ENCODE measurements around the gene ZNF629. TPM values are rescaled to one million over a fixed set of nuclear protein-coding genes. Genes with fewer than 3 reads are reported as not detected.

ZNF629 gene
- total RNA-seq, 1 experiment from 2014 or later: 18.4 TPM

GRCh38 chr16:30731411-30731810 lies 55.6 kb downstream of the ZNF629 start (continued):
- TF ChIP-seq ZNF274 (IDR thresholded peaks at IDR 0.05; ENCODE audit: low read depth, low read length): no peak
- no peak for TF ChIP-seq SIN3A (IDR thresholded peaks at IDR 0.05; ENCODE audit: low read depth)
- no peak for TF ChIP-seq EZH2phosphoT487 (IDR thresholded peaks at IDR 0.05; ENCODE audit: borderline replicate concordance)
- no peak for TF ChIP-seq TCF7L2 (IDR thresholded peaks at IDR 0.05; ENCODE audit: borderline replicate concordance, extremely low read depth, insufficient read depth, insufficient read length)

DNA sequence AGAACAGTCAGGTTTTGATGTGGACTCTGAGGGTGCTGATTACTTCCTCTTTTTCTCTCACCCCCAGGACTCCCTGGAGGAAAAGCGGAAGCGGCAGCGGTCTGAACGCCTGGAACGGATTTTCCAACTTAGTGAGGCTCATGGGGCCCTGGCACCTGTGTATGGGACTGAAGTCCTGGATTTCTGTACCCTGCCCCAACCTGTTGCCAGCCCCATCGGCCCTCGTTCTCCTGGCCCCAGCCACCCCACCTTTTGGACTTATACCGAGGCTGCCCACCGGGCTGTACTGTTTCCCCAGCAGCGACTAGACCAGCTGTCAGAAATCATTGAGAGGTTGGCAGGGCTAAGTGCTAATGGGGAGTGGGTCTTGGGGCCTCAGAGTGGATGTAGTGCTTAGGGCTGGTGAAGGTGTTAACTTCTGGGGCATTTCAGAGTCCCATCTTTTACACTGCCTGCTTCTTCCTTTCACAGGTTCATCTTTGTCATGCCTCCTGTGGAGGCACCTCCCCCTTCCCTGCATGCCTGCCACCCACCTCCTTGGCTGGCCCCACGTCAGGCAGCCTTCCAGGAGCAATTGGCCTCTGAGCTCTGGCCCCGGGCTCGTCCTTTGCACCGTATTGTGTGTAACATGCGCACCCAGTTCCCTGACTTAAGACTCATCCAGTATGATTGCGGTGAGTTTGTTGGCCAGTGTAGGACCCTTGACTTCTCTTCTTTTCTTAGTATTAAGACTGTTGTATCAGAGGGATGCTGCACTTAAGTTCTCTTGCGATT lies 57.9 kb downstream of the ZNF629 start:
- Histone ChIP-seq H3K9ac (ENCODE audit: low read length) (no peak overlapping the region), H3K9me2 (ENCODE audit: insufficient read depth) (no peaks in the 10 kb centered on the region), H3K27ac (ENCODE audit: low read depth, low read length) (no peak overlapping the region), H3K4me1 (ENCODE audit: control insufficient read depth in 1 of 2, insufficient read depth in 2 of 2, low read length in 2 of 2) (no peaks in the 10 kb centered on the region), H3K4me3 (replicated peaks in 1 of 2; ENCODE audit: low read depth in 1 of 2, low read length in 2 of 2) (no peak overlapping the region), H3K9me3 (ENCODE audit: control insufficient read depth in 1 of 2, insufficient read depth in 1 of 2, low read depth in 1 of 2, low read length in 2 of 2) (no peaks in the 10 kb centered on the region), H4K20me1 (ENCODE audit: insufficient read depth) (no peaks in the 10 kb centered on the region), H3K27me3 (ENCODE audit: insufficient read depth, low read length) (no peaks in the 10 kb centered on the region), H3K36me3 (ENCODE audit: control insufficient read depth in 1 of 2, insufficient read depth in 2 of 2, low read length in 2 of 2) (peaks cover 58 to 67% of the 10 kb centered on the region in 2 experiments; a peak in 3 of 4 replicates), H2AFZ (ENCODE audit: low read depth, low read length, poor library complexity, severe bottlenecking) (no peak overlapping the region), H3K79me2 (ENCODE audit: insufficient read depth, low read length) (peaks cover 44% of the 10 kb centered on the region), H3K4me2 (ENCODE audit: low read length) (no peak overlapping the region)
- TF ChIP-seq ATF3 (IDR thresholded peaks at IDR 0.05) (no peak), CEBPB (IDR thresholded peaks at IDR 0.05; ENCODE audit: low read depth) (no peak), EGR1 (IDR thresholded peaks at IDR 0.05; ENCODE audit: low read depth) (no peak), CTCF (IDR thresholded peaks at IDR 0.05 in 2 of 3, conservative IDR thresholded peaks at IDR 0.05 in 1 of 3; ENCODE audit: borderline replicate concordance in 1 of 3, insufficient read depth in 1 of 3, low read depth in 2 of 3, low read length in 2 of 3) (no peak), CBX3 (IDR thresholded peaks at IDR 0.05; ENCODE audit: low read depth) (no peak), RAD21 (IDR thresholded peaks at IDR 0.05; ENCODE audit: low read depth) (no peak), ELF1 (IDR thresholded peaks at IDR 0.05; ENCODE audit: borderline replicate concordance, low read depth) (no peak), EZH2 (IDR thresholded peaks at IDR 0.05) (no peak), SRF (IDR thresholded peaks at IDR 0.05; ENCODE audit: low read depth) (no peak), ZNF274 (IDR thresholded peaks at IDR 0.05; ENCODE audit: low read depth, low read length) (no peak), JUND (IDR thresholded peaks at IDR 0.05) (no peak), TCF7L2 (IDR thresholded peaks at IDR 0.05; ENCODE audit: borderline replicate concordance, extremely low read depth, insufficient read depth, insufficient read length) (no peak), SIN3A (IDR thresholded peaks at IDR 0.05; ENCODE audit: low read depth) (no peak), YY1 (IDR thresholded peaks at IDR 0.05; ENCODE audit: extremely low read depth, insufficient replicate concordance, low read depth, low read length) (no peak), POLR2AphosphoS5 (IDR thresholded peaks at IDR 0.05; ENCODE audit: low read depth, low read length) (no peak), EZH2phosphoT487 (IDR thresholded peaks at IDR 0.05; ENCODE audit: borderline replicate concordance) (no peak)
- TF ChIP-seq, protein P1, sequence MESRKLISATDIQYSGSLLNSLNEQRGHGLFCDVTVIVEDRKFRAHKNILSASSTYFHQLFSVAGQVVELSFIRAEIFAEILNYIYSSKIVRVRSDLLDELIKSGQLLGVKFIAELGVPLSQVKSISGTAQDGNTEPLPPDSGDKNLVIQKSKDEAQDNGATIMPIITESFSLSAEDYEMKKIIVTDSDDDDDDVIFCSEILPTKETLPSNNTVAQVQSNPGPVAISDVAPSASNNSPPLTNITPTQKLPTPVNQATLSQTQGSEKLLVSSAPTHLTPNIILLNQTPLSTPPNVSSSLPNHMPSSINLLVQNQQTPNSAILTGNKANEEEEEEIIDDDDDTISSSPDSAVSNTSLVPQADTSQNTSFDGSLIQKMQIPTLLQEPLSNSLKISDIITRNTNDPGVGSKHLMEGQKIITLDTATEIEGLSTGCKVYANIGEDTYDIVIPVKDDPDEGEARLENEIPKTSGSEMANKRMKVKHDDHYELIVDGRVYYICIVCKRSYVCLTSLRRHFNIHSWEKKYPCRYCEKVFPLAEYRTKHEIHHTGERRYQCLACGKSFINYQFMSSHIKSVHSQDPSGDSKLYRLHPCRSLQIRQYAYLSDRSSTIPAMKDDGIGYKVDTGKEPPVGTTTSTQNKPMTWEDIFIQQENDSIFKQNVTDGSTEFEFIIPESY (IDR thresholded peaks at IDR 0.05; ENCODE audit: extremely low read depth, insufficient replicate concordance, low read length): no peak
- ChIA-PET POLR2A (no interaction called here), RAD21 (ENCODE audit: low non-redundant PET in 1 of 2, low total read pairs in 2 of 2, uncharacterized antibody in 2 of 2, unreplicated experiment in 2 of 2) (no interaction called here), CTCF (no interaction called here)
- intact Hi-C loops (cut with micrococcal nuclease): no loop called here
- no TSS peak for BruUV-seq (replicated peaks)
- ATAC-seq (no peak), DNase-seq (ENCODE audit: low read depth, low spot score) (no peak)
